ENCODE measurements around the gene ATOSB. TPM values are rescaled to one million over a fixed set of nuclear protein-coding genes. Genes with fewer than 3 reads are reported as not detected.
"Not testable (repeated sequence)": the region's sequence is repeated elsewhere in the genome, so short reads cannot be mapped to it uniquely, and the experiment has no call there.

ATOSB gene
- total RNA-seq, 4 donors from 2014 or later = 16.0 to 21.9 (median 21.4) TPM

GRCh38 chr9:35161713-35162604, 46.3 kb upstream of the ATOSB start, which contains the start of gene UNC13B:
TSS of gene UNC13B (plus strand) at chr9:35162009. CDS start at chr9:35162284, 275 bp downstream.
- TF ChIP-seq EP300 (IDR thresholded peaks at IDR 0.05) (no peak), CTCF (IDR thresholded peaks at IDR 0.05) (peak in 1 of 2 donors; percentile 24), POLR2A (IDR thresholded peaks at IDR 0.05) (peak in 1 of 2 donors; percentile 48), POLR2AphosphoS5 (IDR thresholded peaks at IDR 0.05) (peak in 2 of 3 donors; percentile 52 to 73)
- DNase-seq (ENCODE audit: low spot score in 2 of 2) = peak; percentile 95 to 97
- 0% methylated on average over 8 of the region's 70 CpGs for WGBS
- H3K36me3 ChIP-seq = no peaks in the 10 kb centered on the region
- no peaks in the 10 kb centered on the region for H3K27me3 ChIP-seq
- no peaks in the 10 kb centered on the region for H3K9me3 ChIP-seq
- H3K4me3 ChIP-seq = peak within 1 kb of the TSS; percentile 81
- peak within 1 kb of the TSS; percentile 93 for H3K27ac ChIP-seq
- peaks cover 19% of the 10 kb centered on the region for H3K4me1 ChIP-seq

- H3K4me1 ChIP-seq = peaks cover 19% of the 10 kb centered on the region
- H3K27me3 ChIP-seq = no peaks in the 10 kb centered on the region
- H3K27ac ChIP-seq = no peak overlapping the region
- no peak for TF ChIP-seq CTCF (IDR thresholded peaks at IDR 0.05)
- no peak for TF ChIP-seq POLR2AphosphoS5 (IDR thresholded peaks at IDR 0.05)
- TF ChIP-seq POLR2A (IDR thresholded peaks at IDR 0.05) = no peak
- TF ChIP-seq EP300 (IDR thresholded peaks at IDR 0.05) = no peak
- H3K9me3 ChIP-seq = no peaks in the 10 kb centered on the region
- H3K4me3 ChIP-seq = no peak overlapping the region
- H3K36me3 ChIP-seq = no peaks in the 10 kb centered on the region
- WGBS = 89% methylated on average over 10 of the region's 10 CpGs
- DNase-seq (ENCODE audit: low spot score in 2 of 2) = no peak
Observed at GRCh38 chr9:35158501-35159280, 43.0 kb upstream of the ATOSB start.

- DNase-seq (ENCODE audit: low spot score in 2 of 2); H3K36me3 ChIP-seq; H3K4me3 ChIP-seq; H3K27ac ChIP-seq; H3K27me3 ChIP-seq; H3K9me3 ChIP-seq: not testable (repeated sequence)
- 48% methylated on average over 6 of the region's 6 CpGs for WGBS
- peaks cover 12% of the 10 kb centered on the region for H3K4me1 ChIP-seq
Observed at GRCh38 chr9:35157836-35158235, 42.2 kb upstream of the ATOSB start.

- Histone ChIP-seq H3K4me1 (peaks cover 7% of the 10 kb centered on the region), H3K9me3 (no peaks in the 10 kb centered on the region), H3K27me3 (no peaks in the 10 kb centered on the region), H3K36me3 (no peaks in the 10 kb centered on the region), H3K27ac (no peak overlapping the region), H3K4me3 (no peak overlapping the region)
- no peak for DNase-seq (ENCODE audit: low spot score in 2 of 2)
- TF ChIP-seq POLR2AphosphoS5 (IDR thresholded peaks at IDR 0.05) (no peak), EP300 (IDR thresholded peaks at IDR 0.05) (no peak), CTCF (IDR thresholded peaks at IDR 0.05) (no peak), POLR2A (IDR thresholded peaks at IDR 0.05) (no peak)
Observed at GRCh38 chr9:35156781-35157180, 41.1 kb upstream of the ATOSB start.

- DNase-seq (ENCODE audit: low spot score in 2 of 2) = no peak
- TF ChIP-seq POLR2AphosphoS5 (IDR thresholded peaks at IDR 0.05) = no peak
- TF ChIP-seq CTCF (IDR thresholded peaks at IDR 0.05) = no peak
- no peak for TF ChIP-seq POLR2A (IDR thresholded peaks at IDR 0.05)
- no peak for TF ChIP-seq EP300 (IDR thresholded peaks at IDR 0.05)
- Histone ChIP-seq H3K4me1 (no peaks in the 10 kb centered on the region), H3K27me3 (no peaks in the 10 kb centered on the region), H3K9me3 (no peaks in the 10 kb centered on the region), H3K36me3 (no peaks in the 10 kb centered on the region), H3K4me3 (no peak overlapping the region), H3K27ac (no peak overlapping the region)
- 57% methylated on average over 9 of the region's 9 CpGs for WGBS
Observed at GRCh38 chr9:35152926-35153325, 37.3 kb upstream of the ATOSB start.

- not testable (repeated sequence) for H3K36me3 ChIP-seq; H3K4me1 ChIP-seq; H3K9me3 ChIP-seq; DNase-seq (ENCODE audit: low spot score in 2 of 2); H3K27ac ChIP-seq; H3K4me3 ChIP-seq; H3K27me3 ChIP-seq
- WGBS = 68% methylated on average over 5 of the region's 5 CpGs
Observed at GRCh38 chr9:35147941-35148563, 32.4 kb upstream of the ATOSB start.
